Left kidney (tissue), 8 donors: ENCODE data around the gene TRMT13. TPM values are rescaled to one million over a fixed set of nuclear protein-coding genes. Genes with fewer than 3 reads are reported as not detected.

Experiments used
- DNase-seq: peaks from one replicate; pipeline ENCODE4 v3.0.0-alpha.2; 2013
- long read RNA-seq, 8 donors: transcript quantifications; one replicate each; lab custom pipeline, GENCODE V29; 2026
- polyA plus RNA-seq: library from polyadenylated mRNA; unstranded; fragments of 120-200 nt; gene quantifications from one replicate; pipeline ENCODE4 v1.2.1, GENCODE V29; 2013; ENCODE audit not compliant: insufficient read length

TRMT13 gene, protein sequence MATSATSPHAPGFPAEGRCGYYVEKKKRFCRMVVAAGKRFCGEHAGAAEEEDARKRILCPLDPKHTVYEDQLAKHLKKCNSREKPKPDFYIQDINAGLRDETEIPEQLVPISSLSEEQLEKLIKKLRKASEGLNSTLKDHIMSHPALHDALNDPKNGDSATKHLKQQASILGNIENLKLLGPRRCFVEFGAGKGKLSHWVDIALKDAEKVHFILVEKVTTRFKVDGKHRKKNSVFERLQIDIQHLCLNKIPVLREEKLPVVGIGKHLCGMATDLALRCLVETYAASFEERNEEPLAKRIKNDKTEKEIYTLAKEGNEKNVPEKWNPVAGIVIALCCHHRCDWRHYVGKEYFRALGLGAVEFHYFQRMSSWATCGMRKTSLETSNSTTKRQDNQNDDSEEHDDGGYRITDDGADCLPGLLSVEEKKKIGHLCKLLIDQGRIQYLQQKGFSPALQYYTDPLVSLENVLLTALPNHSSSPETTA
- polyA plus RNA-seq, result 44.2 TPM
- long read RNA-seq, donor 1, partial matches to known transcripts, result 17 of 18 reads
- long read RNA-seq, donor 1, other reads (novel, unspliced or antisense), result 0 of 18 reads
- long read RNA-seq, donor 2, partial matches to known transcripts, result 5 of 7 reads
- long read RNA-seq, donor 2, other reads (novel, unspliced or antisense), result 0 of 7 reads
- long read RNA-seq, donor 3, partial matches to known transcripts, result 0 of 1 reads
- long read RNA-seq, donor 3, other reads (novel, unspliced or antisense), result 0 of 1 reads
- long read RNA-seq, donor 4, partial matches to known transcripts, result 0 of 2 reads
- long read RNA-seq, donor 4, other reads (novel, unspliced or antisense), result 0 of 2 reads
- long read RNA-seq, donor 5, partial matches to known transcripts, result 37 of 40 reads
- long read RNA-seq, donor 5, other reads (novel, unspliced or antisense), result 0 of 40 reads
- long read RNA-seq, donor 6, partial matches to known transcripts, result 7 of 7 reads
- long read RNA-seq, donor 6, other reads (novel, unspliced or antisense), result 0 of 7 reads
- long read RNA-seq, donor 7, partial matches to known transcripts, result 18 of 19 reads
- long read RNA-seq, donor 7, other reads (novel, unspliced or antisense), result 0 of 19 reads
- long read RNA-seq, donor 8, partial matches to known transcripts, result 0 of 2 reads
- long read RNA-seq, donor 8, other reads (novel, unspliced or antisense), result 0 of 2 reads

DNA sequence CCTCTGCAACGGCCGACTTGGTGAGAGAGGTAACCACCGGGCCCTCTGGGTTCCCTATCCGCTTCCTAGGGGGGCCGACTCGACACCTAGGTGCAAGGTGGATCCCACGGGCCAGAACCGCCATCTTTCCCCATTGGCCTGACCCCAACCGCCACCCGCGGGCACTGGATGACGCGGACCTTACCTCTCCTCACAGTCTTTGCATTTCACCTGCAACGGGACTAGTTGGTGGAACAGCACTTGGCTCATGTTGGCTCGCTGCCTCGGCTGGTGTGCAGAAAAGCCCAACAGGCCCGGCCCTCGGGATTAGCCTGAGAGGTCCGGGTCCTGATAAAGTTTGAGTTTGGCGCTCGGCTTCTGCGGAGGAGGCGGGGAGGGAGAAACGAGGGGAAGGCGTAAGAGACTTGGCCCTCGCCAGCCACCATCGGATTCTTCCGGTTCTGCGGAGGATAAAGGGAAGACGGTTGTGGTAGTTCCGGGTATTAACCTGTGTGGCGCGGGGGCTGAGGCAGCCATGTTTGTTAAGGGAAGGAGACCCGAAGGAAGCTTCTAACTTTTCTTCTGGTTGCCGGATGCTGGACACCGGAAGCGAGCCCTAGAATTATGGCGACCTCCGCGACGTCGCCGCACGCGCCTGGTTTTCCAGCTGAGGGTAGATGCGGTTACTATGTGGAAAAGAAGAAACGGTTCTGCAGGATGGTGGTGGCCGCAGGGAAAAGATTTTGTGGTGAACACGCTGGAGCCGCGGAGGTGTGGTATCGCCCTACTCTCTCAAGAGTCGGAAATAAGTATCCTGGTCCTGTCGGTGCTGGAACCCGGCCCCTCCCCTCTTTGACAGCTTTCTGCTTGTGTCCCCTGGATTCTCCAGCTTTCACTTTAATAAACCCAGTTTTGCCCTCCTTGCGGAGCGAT, at the start of gene TRMT13, which contains the start of gene SASS6:
TSS of gene TRMT13 (plus strand) at position 598 of the 912 bp plus-strand sequence. CDS start at position 604, 6 bp downstream.
TSS of gene SASS6 (minus strand) at position 365 of the 912 bp plus-strand sequence. CDS start at position 249, 116 bp downstream.
- peak; percentile 99 for DNase-seq

GRCh38 chr1:100087396-100087795, 45.6 kb upstream of the TRMT13 start:
- DNase-seq, result no peak

DNA sequence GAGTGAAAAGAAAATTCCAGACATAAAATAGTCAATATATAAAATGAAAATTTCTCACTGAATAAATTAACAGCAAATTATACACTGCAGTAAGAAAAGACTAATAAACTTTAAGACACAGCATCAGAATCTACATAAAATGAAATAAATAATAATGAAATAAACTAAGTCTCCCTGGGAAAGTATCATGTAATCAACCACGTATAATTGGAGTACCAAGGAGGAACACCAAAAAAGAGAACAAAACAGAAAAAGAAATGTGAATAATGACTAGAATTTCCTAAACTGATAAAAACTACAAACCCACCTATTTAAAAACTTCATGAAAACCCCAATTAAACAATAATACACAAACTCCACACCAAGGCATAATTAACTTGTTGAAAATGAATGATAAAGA, 43.9 kb upstream of the TRMT13 start:
- DNase-seq, result no peak

DNA sequence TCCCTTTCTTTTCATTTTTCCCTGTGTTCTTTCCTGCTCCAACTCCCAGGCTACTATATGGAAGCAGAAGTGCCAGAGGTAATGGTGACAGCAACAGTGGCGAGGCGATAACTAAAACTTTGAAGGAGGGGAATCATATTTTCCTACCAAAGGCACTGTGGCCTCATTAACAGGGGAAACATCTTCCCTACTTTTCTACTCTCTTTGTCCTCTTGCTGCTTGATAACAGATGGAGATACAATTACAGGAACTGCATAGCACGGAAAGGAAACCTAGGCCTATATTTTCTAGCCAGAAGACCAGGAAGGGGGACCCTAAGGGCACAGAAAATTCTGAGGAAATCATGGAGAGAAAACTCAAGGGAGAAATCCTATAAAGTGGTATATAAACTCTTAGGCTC, 42.5 kb upstream of the TRMT13 start:
- DNase-seq, result no peak

DNA sequence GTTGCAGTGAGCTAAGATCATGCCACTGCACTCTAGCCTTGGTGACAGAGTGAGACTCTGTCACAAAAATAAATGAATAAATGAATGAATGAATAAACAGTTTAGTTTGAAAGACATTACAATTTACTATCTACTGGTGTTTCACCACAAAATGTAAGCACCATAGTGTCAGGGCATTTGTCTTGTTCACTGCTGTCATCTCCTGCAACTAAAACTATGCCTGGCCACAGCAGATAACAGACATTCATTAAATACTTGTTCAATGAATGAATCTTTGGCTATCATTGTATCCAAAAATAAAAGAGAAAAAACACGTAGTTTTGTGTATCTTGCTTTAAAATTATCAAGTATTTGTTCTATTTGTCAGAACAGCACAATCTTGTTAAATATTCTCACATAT, 32.8 kb upstream of the TRMT13 start:
- no peak for DNase-seq

DNA sequence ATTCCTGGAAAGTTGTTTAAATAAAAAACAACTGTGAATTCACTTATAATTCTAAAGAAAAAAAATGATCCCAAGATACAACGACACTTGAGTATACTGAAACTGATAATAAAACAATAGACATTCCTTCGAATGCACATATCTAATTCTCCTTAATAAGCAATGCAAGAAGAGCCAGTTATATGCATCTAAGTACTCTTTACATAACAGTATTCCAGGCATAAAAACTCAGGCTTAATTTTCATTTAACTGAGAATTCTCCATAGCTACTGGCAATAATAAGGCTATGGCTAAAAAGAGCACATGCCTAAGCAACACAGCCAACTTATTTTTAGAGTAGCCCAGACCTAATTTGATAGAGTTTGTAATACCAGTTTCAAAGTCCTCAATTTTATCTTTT, 31.4 kb upstream of the TRMT13 start:
- DNase-seq, result no peak

DNA sequence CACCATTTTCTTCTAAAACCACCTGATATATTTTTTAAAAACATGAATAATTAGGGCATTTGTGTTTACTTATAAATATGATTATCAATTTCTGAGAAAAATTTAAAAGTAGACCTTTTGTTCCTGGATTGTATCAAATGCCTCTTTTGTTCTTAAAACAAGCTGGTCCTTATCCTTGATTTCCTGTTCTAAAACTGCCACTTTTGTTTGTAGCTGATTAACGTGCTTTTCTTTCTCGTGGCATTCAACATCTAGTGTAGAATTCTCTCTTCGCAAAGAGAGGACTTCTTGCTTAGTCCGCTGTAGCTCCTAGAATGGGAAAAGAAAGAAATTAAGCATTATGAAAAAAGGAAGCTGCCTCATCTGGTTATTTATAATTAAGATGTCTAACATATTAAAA, 25.3 kb upstream of the TRMT13 start:
- no peak for DNase-seq

DNA sequence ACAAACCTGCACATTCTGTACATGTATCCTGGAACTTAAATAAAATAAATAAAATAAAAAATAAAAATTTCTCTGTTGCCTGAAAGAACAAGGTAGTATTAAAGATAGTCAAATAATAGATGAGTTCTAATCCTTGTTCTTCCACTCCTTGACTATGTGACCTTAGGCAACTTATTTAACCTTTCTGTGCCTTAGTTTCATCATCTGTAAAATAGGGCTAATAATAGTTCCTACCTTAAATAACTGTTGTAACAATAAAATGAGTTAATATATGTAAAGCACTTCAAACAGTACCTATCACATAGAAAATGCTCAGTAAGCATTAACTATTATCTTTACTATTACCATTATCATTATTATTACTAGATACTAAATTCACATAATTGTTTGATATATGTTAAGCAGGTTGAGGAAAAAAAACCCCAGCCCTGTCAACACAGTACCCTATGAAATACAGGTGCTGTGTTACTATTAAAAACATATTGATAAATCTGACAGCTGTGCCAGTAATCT, 23.4 kb upstream of the TRMT13 start:
- DNase-seq, result no peak

DNA sequence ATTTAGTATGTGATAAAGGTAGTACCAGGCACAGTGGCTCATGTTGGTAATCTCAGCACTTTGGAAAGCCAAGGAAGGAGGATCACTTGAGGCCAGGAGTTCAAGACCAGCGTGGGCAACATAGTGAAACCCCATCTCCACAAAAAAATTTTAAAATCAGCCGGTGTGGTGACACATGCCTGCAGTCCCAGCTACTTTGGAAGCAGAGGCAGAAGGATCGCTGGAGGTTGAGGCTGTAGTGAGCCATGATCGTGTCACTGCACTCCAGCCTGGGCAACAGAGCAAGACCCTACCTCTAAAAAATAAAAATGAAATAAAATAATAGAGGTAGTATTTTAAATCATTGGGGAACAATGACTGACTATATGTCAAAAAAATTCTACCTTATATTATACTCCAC, 17.4 kb upstream of the TRMT13 start:
- DNase-seq, result no peak

DNA sequence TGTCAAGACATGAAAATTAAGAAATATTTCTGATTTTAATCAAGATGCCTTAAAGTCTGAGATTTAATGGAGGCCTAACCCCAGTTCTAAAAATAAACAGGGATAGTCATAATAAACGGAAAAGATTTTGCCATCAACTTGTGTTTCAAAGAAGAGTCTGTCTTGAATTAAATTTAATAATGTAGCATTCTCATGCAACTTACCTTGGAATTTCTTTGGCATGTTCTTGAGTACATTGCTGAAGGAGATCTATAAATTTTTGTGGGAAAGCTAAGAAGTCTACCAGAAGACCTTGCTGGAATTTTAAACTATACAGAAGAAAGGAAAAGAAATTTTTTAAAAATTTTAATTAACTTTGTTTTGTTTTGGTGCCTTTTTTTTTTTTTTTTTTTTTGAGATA, 10.8 kb upstream of the TRMT13 start:
- DNase-seq, result no peak

DNA sequence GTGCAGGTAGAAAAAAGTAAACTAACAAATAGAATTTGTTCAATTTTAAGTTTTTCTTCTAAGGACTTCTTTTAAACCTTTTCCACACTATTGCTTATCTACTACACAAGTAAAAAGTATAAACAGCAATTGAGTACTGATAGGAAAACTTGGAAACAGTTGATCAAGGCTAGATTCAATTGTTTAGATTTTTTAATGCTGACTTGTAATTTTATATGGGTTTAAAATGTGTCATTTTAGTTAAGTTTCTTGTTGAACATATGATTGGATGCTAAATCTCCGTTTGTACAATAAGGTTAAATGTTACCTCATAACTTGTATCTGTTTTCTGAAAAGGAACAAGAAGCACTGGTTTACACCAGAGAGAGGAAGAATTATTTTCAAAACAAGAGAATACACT, 5.7 kb upstream of the TRMT13 start:
- no peak for DNase-seq

DNA sequence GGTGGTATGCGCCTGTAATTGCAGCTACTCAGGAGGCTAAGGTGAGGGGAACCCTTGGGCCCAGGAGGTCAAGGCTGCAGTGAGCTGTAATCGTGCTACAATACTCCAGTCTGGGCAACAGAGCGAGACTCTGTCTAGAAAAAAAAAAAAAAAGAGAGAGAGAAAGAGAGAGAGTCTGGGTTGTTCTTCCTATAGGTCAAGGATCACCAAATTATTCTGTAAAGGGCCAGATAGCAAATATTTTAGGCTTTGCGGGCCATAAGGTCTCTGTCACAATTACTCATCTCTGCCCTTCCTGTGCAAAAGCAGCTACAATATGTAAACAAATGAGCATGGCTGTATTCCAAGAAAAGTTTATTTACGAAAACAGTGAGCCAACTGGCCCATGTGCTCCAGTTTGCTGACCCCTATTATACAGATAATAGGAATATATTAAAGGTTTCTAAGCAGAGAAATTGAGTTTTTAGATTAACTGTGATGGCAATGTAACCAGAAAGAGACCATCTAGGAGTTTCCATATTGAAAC, 2.3 kb upstream of the TRMT13 start:
- no peak for DNase-seq

GRCh38 chr1:100131623-100132022, 1.3 kb upstream of the TRMT13 start:
- DNase-seq, result no peak

GRCh38 chr1:100134872-100135271, 1.9 kb downstream of the TRMT13 start:
- no peak for DNase-seq

GRCh38 chr1:100137602-100138001, 4.6 kb downstream of the TRMT13 start:
- no peak for DNase-seq

GRCh38 chr1:100141192-100141591, 8.2 kb downstream of the TRMT13 start:
- DNase-seq, result no peak

DNA sequence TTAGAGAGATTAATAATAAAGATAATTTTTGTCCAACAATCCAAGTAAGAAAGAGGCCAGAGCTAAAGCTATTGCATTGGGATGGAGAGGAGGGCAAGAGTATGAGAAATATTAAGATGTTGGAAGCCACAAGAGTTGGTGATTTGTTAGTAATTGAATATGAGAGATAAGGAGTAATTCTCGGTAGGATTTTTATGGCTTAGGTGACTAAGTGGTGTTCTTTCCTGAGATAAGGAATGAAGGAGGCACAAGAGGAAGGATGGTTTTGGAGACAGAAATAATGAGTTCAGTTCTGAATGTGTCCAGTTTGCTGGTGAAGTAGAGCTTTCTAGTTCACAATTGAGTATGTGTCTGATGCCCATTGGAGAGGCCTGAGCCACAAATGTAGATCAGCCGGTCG, 9.4 kb downstream of the TRMT13 start:
- DNase-seq, result no peak

DNA sequence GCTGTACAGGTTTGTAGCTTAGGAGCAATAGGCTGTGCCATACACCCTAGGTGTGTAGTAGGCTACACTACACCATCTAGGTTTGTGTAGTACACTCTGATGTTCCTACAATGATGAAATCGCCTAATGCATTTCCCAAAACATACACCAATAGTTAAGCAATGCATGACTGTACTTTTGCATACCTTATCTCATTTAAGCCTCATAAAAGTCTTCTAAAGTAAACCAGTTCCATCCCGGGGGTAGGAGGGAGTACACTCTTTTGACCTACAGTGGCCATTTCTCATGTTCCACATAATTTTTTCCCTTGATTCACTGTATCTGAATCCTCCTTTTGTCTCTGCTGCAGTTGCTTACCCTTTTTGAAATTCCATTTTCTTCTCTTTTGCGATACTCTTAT, 12.2 kb downstream of the TRMT13 start:
- no peak for DNase-seq

- DNase-seq, result no peak
Measured at GRCh38 chr1:100146958-100147357, 14.0 kb downstream of the TRMT13 start.

GRCh38 chr1:100147875-100148274, 14.9 kb downstream of the TRMT13 start:
- no peak for DNase-seq

DNA sequence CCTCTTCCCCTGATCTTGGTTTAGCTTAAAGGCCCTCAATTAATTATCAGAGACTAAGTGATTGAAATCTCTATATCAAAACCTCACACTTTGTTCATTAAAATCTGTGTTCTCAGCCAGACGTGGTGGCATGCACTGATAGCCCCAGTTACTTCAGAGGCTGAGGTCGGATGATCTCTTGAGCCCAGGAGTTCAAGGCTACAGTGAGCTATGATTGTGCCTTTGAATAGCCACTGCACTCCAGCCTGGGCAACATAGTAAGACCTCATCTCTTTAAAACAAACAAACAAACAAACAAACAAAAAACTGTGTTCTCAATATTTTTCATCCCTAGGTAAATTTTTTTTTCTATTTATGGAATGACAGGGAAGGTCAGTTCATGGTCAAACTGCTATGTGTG, 18.7 kb downstream of the TRMT13 start:
- DNase-seq, result no peak
